GM12878 (cell line): Measurements from ENCODE around the gene DPEP1.

ENCODE experiments used
- JUND ChIP-seq: IDR thresholded peaks from 2 replicates; pipeline ENCODE4 v1.6.1; 2012; ENCODE audit warnings: low read depth, mild to moderate bottlenecking, low read length, improper control_type of control experiment, moderate library complexity
- MEF2A ChIP-seq: IDR thresholded peaks from 2 replicates; pipeline ENCODE4 v1.6.1; 2011; ENCODE audit warnings: low read depth, mild to moderate bottlenecking, low read length, moderate library complexity; ENCODE audit not compliant: insufficient read depth
- MYC ChIP-seq: IDR thresholded peaks from 2 replicates; pipeline ENCODE4 v1.6.1; 2011; ENCODE audit warnings: mild to moderate bottlenecking, low read length, moderate library complexity, inconsistent platforms; ENCODE audit not compliant: insufficient read depth, insufficient replicate concordance, insufficient read length, severe bottlenecking
- RB1 ChIP-seq: fragments of 450-650 bp; formaldehyde crosslinking; IDR thresholded peaks from 2 replicates; pipeline ENCODE4 v1.6.1; 2017; ENCODE audit warnings: mild to moderate bottlenecking, borderline replicate concordance

GRCh38 chr16:89564476-89565255 lies 48.8 kb upstream of the DPEP1 start:
- no peak for TF ChIP-seq JUND
- no peak for TF ChIP-seq MYC
- no peak for TF ChIP-seq RB1
- no peak for TF ChIP-seq MEF2A
